HFFc6 (cell line): Measurements from ENCODE around the gene MSANTD1. TPM values are rescaled to one million over a fixed set of nuclear protein-coding genes. Genes with fewer than 3 reads are reported as not detected.

Experiments
- DNase-seq: peaks from one replicate; pipeline ENCODE4 v3.0.0-alpha.2; 2018
- H3K27ac Mint-ChIP-seq: 2 replicates; pipeline ENCODE4 v1.8.0; 2020; ENCODE audit warnings: mild to moderate bottlenecking, mixed read lengths
- H3K27me3 Mint-ChIP-seq: 2 replicates; pipeline ENCODE4 v1.8.0; 2021; ENCODE audit warnings: mild to moderate bottlenecking, moderate library complexity, mixed read lengths; ENCODE audit not compliant: insufficient read depth
- H3K36me3 Mint-ChIP-seq: 2 replicates; pipeline ENCODE4 v1.8.0; 2021; ENCODE audit warnings: low read depth, mixed read lengths
- H3K4me1 Mint-ChIP-seq: 2 replicates; pipeline ENCODE4 v1.8.0; 2020; ENCODE audit warnings: low read depth, mixed read lengths
- H3K4me3 Mint-ChIP-seq: 2 replicates; pipeline ENCODE4 v1.8.0; 2020; ENCODE audit warnings: mild to moderate bottlenecking, moderate library complexity, mixed read lengths
- H3K9me3 Mint-ChIP-seq: 2 replicates; pipeline ENCODE4 v1.8.0; 2020; ENCODE audit warnings: mild to moderate bottlenecking, mixed read lengths
- total RNA-seq, 6 experiments: library from RNA; stranded (reverse); fragmentation: NEBNext Ultra II Directional; extraction: Animal tissue kit (Norgen Biotek cat#: 25700); gene quantifications; 2 replicates in 1 of 6; 3 replicates in 5 of 6; pipeline ENCODE4 v1.2.3, GENCODE V29; 2021
- TF ChIP-seq, protein P1 (sequence below): fragments of 200-600 bp; sonication (generic); IDR thresholded peaks from 2 replicates; pipeline ENCODE4 v1.5.0; 2021; ENCODE audit warnings: antibody characterized with exemption, mild to moderate bottlenecking

Gene MSANTD1
- total RNA-seq, 6 experiments from 2014 or later: 0.09 to 0.35 (median 0.12) TPM

DNA sequence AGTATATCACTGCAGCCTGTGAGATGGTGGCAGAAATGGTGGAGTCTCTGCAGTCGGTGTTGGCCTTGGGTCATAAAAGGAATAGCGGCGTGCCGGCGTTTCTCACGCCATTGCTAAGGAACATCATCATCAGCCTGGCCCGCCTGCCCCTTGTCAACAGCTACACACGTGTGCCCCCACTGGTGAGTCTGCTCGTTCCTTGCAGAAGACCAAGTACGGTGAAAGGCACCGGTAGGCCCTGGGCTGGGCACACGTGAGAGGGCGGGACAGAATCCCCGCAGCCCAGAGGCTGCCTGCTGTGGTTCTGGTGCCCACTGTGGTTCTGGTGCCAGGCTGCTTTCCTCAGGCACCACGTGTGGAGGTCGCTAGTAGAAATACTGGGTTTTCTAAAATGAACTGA lies 31.2 kb upstream of the MSANTD1 start:
- peaks cover 25% of the 10 kb centered on the region for H3K36me3 Mint-ChIP-seq
- no peaks in the 10 kb centered on the region for H3K9me3 Mint-ChIP-seq
- no peak overlapping the region for H3K27ac Mint-ChIP-seq
- no peaks in the 10 kb centered on the region; the same call in 1 of the 2 replicates for H3K27me3 Mint-ChIP-seq
- H3K4me3 Mint-ChIP-seq: no peak overlapping the region
- TF ChIP-seq, protein P1, sequence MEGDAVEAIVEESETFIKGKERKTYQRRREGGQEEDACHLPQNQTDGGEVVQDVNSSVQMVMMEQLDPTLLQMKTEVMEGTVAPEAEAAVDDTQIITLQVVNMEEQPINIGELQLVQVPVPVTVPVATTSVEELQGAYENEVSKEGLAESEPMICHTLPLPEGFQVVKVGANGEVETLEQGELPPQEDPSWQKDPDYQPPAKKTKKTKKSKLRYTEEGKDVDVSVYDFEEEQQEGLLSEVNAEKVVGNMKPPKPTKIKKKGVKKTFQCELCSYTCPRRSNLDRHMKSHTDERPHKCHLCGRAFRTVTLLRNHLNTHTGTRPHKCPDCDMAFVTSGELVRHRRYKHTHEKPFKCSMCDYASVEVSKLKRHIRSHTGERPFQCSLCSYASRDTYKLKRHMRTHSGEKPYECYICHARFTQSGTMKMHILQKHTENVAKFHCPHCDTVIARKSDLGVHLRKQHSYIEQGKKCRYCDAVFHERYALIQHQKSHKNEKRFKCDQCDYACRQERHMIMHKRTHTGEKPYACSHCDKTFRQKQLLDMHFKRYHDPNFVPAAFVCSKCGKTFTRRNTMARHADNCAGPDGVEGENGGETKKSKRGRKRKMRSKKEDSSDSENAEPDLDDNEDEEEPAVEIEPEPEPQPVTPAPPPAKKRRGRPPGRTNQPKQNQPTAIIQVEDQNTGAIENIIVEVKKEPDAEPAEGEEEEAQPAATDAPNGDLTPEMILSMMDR: no peak
- no peaks in the 10 kb centered on the region for H3K4me1 Mint-ChIP-seq
- no peak for DNase-seq

DNA sequence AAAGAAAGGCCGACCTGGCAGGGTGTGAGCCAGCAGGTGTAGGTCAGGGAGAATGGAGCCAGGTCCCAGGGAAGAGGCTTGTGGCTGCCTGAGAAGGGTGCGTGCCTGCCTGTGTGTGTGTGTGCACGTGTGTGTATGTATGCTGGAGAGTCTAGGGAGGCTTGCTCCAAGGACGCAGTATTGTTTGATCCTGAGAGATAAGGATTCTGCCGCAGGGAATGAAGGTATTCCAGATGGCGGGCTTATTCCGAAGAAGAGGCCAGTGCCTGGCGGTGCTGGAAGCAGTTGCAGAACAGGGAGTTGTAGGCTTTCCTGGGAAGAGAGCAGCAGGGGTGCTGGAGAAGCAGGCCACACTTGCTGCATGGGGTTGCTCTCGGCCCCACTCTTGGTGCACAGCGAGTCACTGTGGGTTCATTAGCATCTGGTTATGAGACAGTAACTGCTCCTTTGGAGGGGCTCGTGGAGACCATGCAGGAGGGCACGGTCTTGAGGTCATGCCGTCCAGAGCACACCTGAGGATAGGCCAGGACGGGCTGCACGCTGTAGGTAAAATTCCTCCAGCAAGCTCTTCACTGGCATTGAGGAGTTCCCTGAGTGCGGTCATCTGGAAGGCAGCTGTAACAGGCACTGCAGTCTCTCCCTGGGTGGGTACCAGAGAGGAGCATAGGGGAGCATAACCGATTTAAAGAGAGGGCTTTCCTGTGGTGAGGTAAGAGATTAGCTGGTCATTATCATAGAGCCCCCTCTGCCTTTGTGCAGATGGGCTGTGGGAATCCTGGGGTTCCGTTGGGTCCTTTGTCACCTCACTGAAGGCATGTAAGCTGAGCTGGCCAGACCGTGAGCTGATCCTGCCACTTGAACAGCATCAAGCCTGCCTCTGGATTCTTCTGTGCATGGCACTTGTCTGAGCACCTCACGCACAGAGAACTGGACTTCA lies 29.9 kb upstream of the MSANTD1 start:
- DNase-seq: no peak
- Mint-ChIP-seq H3K27ac (no peak overlapping the region; the same call in 1 of the 2 replicates), H3K36me3 (peaks cover 26% of the 10 kb centered on the region), H3K9me3 (no peaks in the 10 kb centered on the region), H3K27me3 (no peaks in the 10 kb centered on the region; the same call in 1 of the 2 replicates), H3K4me3 (no peak overlapping the region), H3K4me1 (no peaks in the 10 kb centered on the region)
- TF ChIP-seq, protein P1: no peak

DNA sequence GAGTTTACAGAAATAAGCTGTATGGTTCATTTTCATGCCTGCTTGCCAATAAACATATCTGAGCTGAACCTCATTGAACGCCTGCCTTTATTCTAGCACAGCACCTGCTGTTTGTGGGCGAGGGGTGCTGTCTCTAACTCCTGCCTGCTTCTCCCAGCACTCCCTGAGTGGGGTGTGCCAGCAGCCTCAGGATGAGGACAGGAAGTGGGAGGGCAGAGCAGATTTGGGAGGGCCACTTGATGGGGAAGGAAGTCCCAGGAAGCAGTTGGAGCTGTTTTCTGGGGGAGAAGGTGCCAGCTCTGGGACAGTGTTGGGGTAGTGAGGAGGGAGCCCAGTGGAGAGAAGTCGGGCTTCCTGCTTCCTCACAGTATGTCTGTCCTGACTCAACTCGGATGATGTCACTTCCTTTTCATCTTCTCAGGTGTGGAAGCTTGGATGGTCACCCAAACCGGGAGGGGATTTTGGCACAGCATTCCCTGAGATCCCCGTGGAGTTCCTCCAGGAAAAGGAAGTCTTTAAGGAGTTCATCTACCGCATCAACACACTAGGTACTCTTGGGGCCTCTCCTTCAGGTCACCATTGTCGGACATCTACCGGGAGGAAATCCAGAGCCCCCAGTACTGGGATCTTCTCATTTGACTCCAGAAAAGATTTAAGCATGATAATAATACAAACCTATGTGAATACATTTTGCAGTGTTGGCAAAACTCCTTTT lies 29.0 kb upstream of the MSANTD1 start:
- TF ChIP-seq, protein P1: no peak
- peaks cover 23% of the 10 kb centered on the region for H3K36me3 Mint-ChIP-seq
- peaks cover 1% of the 10 kb centered on the region for H3K27me3 Mint-ChIP-seq
- no peaks in the 10 kb centered on the region for H3K4me1 Mint-ChIP-seq
- no peaks in the 10 kb centered on the region for H3K9me3 Mint-ChIP-seq
- no peak for DNase-seq
- H3K4me3 Mint-ChIP-seq: no peak overlapping the region
- H3K27ac Mint-ChIP-seq: peak overlapping the region; percentile 48; the same call in 1 of the 2 replicates

DNA sequence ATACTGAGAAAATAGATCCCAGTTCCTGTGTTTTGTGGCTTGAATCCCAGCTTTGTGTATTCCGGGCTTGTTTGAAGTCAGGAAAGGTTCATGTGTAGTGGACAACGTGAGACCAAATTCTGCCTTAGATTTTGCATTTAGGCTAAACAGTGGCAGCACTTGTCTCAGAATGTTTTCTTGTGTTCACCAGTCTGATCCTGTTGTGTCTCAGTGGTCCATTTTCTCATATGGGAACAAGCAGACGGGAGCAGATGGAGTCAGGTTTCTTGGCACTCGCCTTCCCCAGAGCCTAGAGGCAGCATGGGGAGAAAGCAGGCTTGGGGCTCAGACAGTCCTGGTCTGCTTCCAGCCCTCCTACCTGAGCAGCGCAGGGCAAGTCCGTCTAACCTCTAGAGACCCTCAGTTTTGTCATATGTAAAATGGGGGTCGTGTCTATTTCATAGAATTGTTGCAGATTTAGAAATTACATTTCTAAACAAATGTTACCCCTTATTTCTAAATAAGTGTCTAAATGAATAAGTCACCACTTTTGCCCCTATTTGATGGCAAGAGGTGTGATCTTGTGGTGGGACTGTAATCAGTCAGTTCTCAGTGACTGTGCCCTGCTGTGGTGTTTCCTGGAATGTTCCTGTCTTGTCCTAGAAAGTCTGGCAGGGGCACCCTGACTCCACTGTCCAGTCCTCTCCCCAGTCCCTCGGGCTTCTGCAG lies 28.3 kb upstream of the MSANTD1 start:
- Mint-ChIP-seq H3K27me3 (peaks cover 1% of the 10 kb centered on the region), H3K27ac (no peak overlapping the region), H3K4me1 (no peaks in the 10 kb centered on the region), H3K36me3 (peaks cover 22% of the 10 kb centered on the region), H3K9me3 (no peaks in the 10 kb centered on the region), H3K4me3 (no peak overlapping the region)
- no peak for DNase-seq
- TF ChIP-seq, protein P1: no peak

DNA sequence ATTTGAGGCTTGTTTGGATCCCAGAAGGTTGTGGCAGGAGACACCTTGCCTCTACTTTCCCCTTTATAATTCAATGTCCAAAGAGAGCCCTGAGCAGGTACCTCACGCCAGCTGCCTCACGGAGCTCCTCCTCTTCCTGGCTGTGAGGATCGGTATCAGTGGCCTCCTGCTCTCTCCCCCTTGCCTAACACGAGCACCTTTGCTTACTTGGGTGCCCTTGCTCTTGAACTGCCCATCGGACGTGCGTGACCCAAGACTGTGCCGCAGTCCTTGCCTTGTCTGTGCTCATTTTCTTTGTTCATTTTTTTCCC lies 27.8 kb upstream of the MSANTD1 start:
- no peak overlapping the region for H3K4me3 Mint-ChIP-seq
- H3K36me3 Mint-ChIP-seq: peaks cover 22% of the 10 kb centered on the region
- H3K9me3 Mint-ChIP-seq: no peaks in the 10 kb centered on the region
- no peak for DNase-seq
- no peak overlapping the region for H3K27ac Mint-ChIP-seq
- peaks cover 1% of the 10 kb centered on the region for H3K27me3 Mint-ChIP-seq
- no peaks in the 10 kb centered on the region for H3K4me1 Mint-ChIP-seq
- TF ChIP-seq, protein P1: no peak
